Calu3 (cell line): ENCODE measurements around the gene MAGEB17. TPM values are rescaled to one million over a fixed set of nuclear protein-coding genes. Genes with fewer than 3 reads are reported as not detected.
"Not testable (repeated sequence)": the region's sequence is repeated elsewhere in the genome, so short reads cannot be mapped to it uniquely, and the experiment has no call there.

Experiments used
- BruUV-seq: library from RNA; stranded (reverse); fragments of 400-500 nt; replicated peaks from 2 replicates; lab custom pipeline; 2021; lab: Mats Ljungman, UMichigan
- CTCF ChIA-PET: fragments of 300-600 bp; sonication (Branson Sonifier 250); formaldehyde crosslinking; loops from one replicate; lab custom pipeline; 2022; ENCODE audit warnings: antibody characterized with exemption; lab: Charles Lee
- DNase-seq: peaks from one replicate; pipeline ENCODE4 v3.0.0; 2022
- H3K27ac Mint-ChIP-seq: one replicate; pipeline ENCODE4 v1.8.0; 2022; ENCODE audit warnings: mixed read lengths; ENCODE audit not compliant: unreplicated experiment
- H3K27me3 Mint-ChIP-seq: one replicate; pipeline ENCODE4 v1.8.0; 2022; ENCODE audit warnings: mixed read lengths; ENCODE audit not compliant: unreplicated experiment
- H3K36me3 Mint-ChIP-seq: one replicate; pipeline ENCODE4 v1.8.0; 2022; ENCODE audit warnings: mild to moderate bottlenecking, moderate library complexity, mixed read lengths; ENCODE audit not compliant: insufficient read depth, unreplicated experiment
- H3K4me1 Mint-ChIP-seq: one replicate; pipeline ENCODE4 v1.8.0; 2022; ENCODE audit warnings: mild to moderate bottlenecking, low read depth, mixed read lengths; ENCODE audit not compliant: unreplicated experiment
- H3K4me3 Mint-ChIP-seq: one replicate; pipeline ENCODE4 v1.8.0; 2022; ENCODE audit warnings: mild to moderate bottlenecking, low read depth, moderate library complexity, mixed read lengths; ENCODE audit not compliant: unreplicated experiment
- H3K9me3 Mint-ChIP-seq: one replicate; pipeline ENCODE4 v1.8.0; 2022; ENCODE audit warnings: low read depth, mixed read lengths; ENCODE audit not compliant: unreplicated experiment
- CTCF ChIP-seq: fragments of 200-600 bp; IDR thresholded peaks from one replicate; pipeline ENCODE4 v1.8.0; 2022; ENCODE audit warnings: antibody characterized with exemption; ENCODE audit not compliant: unreplicated experiment
- intact Hi-C: fragments of 100-400 bp; cut with micrococcal nuclease; formaldehyde crosslinking; loops from one replicate; pipeline ENCODE4 v1.10.0; 2022; ENCODE audit not compliant: unreplicated experiment
- total RNA-seq: library from RNA; stranded (reverse); gene quantifications from 2 replicates; pipeline ENCODE4 v1.2.3, GENCODE V29; 2022

The MAGEB17 gene
- total RNA-seq, 1 experiment from 2014 or later: not detected

- Mint-ChIP-seq H3K9me3 (no peaks in the 10 kb centered on the region), H3K36me3 (no peaks in the 10 kb centered on the region), H3K27me3 (no peaks in the 10 kb centered on the region), H3K4me1 (peaks cover 9% of the 10 kb centered on the region), H3K27ac (no peak overlapping the region), H3K4me3 (no peak overlapping the region)
- no peak for DNase-seq
- TF ChIP-seq CTCF: no peak
- BruUV-seq: no TSS peak
- intact Hi-C loops: no loop called here
- CTCF ChIA-PET: no interaction called here
These were observed 10.5 kb upstream of the MAGEB17 start for GRCh38 chrX:16156692-16157331.

DNA sequence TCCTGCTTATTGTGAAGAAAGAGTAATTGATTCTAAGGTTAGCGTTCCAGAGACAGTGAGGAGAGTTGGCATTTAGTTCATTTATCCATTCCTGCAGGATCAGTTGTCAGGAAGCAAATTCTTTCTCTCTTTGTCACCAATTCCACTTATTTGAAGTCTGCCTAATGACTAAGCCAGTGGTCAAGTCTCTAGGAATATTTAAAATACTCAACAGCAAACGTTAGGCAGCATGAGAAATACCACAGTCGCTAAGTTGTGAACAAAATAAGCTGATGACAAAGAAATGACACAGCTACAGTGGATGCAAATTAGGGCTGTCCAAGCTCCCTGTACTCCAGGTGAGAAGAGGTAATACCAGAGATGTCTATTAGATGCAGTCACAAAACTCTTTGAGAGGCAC is 6.6 kb upstream of the MAGEB17 start:
- H3K9me3 Mint-ChIP-seq: no peaks in the 10 kb centered on the region
- peaks cover 9% of the 10 kb centered on the region for H3K4me1 Mint-ChIP-seq
- no peaks in the 10 kb centered on the region for H3K36me3 Mint-ChIP-seq
- intact Hi-C loops: no loop called here
- no peak overlapping the region for H3K27ac Mint-ChIP-seq
- no TSS peak for BruUV-seq
- no peaks in the 10 kb centered on the region for H3K27me3 Mint-ChIP-seq
- CTCF ChIA-PET: interaction anchor here (1.0 kb wide), 1 partner anchor 79 kb away, joined by 3 read pairs; no protein-coding TSS in a partner anchor
- no peak for TF ChIP-seq CTCF
- H3K4me3 Mint-ChIP-seq: no peak overlapping the region
- peak; percentile 12 for DNase-seq

GRCh38 chrX:16161173-16161572 is 6.1 kb upstream of the MAGEB17 start:
- CTCF ChIA-PET: interaction anchor here (1.0 kb wide), 1 partner anchor 78 kb away, joined by 3 read pairs; no protein-coding TSS in a partner anchor
- H3K4me1 Mint-ChIP-seq, intact Hi-C loops, H3K27ac Mint-ChIP-seq, H3K36me3 Mint-ChIP-seq, DNase-seq, H3K4me3 Mint-ChIP-seq, H3K9me3 Mint-ChIP-seq, BruUV-seq, H3K27me3 Mint-ChIP-seq: not testable (repeated sequence)

DNA sequence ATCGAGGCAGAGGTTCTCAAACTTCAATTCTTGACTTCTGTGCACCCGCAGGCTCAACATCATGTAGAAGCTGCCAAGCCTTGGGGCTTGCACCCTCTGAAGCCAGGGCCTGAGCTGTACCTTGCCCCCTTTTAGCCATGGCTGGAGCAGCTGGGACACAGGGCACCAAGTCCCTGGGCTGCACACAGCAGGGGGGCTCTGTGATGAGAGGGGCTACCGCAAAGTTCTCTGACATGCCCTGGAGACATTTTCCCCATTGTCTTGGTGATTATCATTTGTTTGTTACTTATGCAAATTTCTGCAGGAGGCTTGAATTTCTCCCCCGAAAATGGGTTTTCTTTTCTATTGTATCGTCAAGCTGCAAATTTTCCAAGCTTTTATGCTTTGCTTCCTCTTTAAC is 4.9 kb upstream of the MAGEB17 start:
- Mint-ChIP-seq H3K27me3 (no peaks in the 10 kb centered on the region), H3K9me3 (no peaks in the 10 kb centered on the region), H3K4me1 (peaks cover 9% of the 10 kb centered on the region), H3K27ac (no peak overlapping the region), H3K36me3 (no peaks in the 10 kb centered on the region), H3K4me3 (no peak overlapping the region)
- CTCF ChIA-PET: no interaction called here
- intact Hi-C loops: no loop called here
- no peak for TF ChIP-seq CTCF
- BruUV-seq: no TSS peak
- no peak for DNase-seq

GRCh38 chrX:16164748-16165147 is 2.5 kb upstream of the MAGEB17 start:
- Mint-ChIP-seq H3K9me3 (no peaks in the 10 kb centered on the region), H3K36me3 (no peaks in the 10 kb centered on the region), H3K27ac (no peak overlapping the region), H3K4me3 (no peak overlapping the region), H3K27me3 (no peaks in the 10 kb centered on the region), H3K4me1 (peaks cover 9% of the 10 kb centered on the region)
- CTCF ChIA-PET: no interaction called here
- intact Hi-C loops: no loop called here
- DNase-seq: no peak
- TF ChIP-seq CTCF: no peak
- BruUV-seq: no TSS peak
